SH-SY5Y (cell line): ENCODE measurements around the gene UNC80.

Source experiments
- GATA2 ChIP-seq: IDR thresholded peaks from 2 replicates; pipeline ENCODE4 v1.6.1; 2011; ENCODE audit warnings: mild to moderate bottlenecking, low read depth, low read length
- GATA3 ChIP-seq: IDR thresholded peaks from 2 replicates; pipeline ENCODE4 v1.6.1; 2011; ENCODE audit warnings: low read depth, mild to moderate bottlenecking, low read length, moderate library complexity

DNA sequence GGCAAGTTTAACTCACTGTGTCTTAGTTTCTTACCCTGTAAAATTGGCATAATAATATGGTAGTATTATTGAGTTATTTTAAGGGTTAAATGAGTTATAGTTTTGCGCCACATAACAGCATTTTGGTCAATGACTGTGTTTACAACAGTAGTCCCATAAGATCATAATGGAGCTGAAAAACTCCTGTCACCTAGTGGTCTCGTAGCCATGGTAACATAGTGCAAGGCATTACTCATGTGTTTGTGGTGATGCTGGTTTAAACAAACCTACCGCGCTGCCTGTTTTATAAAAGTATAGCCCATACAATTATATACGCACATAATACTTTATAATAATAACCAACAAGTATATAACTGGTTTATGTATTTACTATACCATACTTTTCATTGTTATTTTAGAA lies 15.8 kb downstream of the UNC80 start:
- no peak for TF ChIP-seq GATA2
- TF ChIP-seq GATA3: no peak
